HCT116 (cell line): ENCODE results near the gene DNAJC28.

Experiments used
- EZH2phosphoT487 ChIP-seq: fragments of 200-600 bp; IDR thresholded peaks from 2 replicates; pipeline ENCODE4 v1.6.1; 2018; ENCODE audit warnings: antibody characterized with exemption, borderline replicate concordance
- POLR2A ChIP-seq: IDR thresholded peaks from 2 replicates; pipeline ENCODE4 v1.7.0; 2011; ENCODE audit warnings: borderline replicate concordance; ENCODE audit not compliant: insufficient read depth, insufficient read length; ENCODE audit errors: extremely low read depth
- SP1 ChIP-seq: IDR thresholded peaks from 2 replicates; pipeline ENCODE4 v1.6.1; 2012; ENCODE audit warnings: low read depth
- TF ChIP-seq, protein P1 (sequence below), 3 experiments: fragments of 200-600 bp in 1 of 3; sonication (generic) in 1 of 3; IDR thresholded peaks in 2 of 3; conservative IDR thresholded peaks in 1 of 3; 2 replicates each; pipeline ENCODE4 v1.5.1; 2012 to 2017; ENCODE audit warnings: low read depth in 2 of 3, low read length in 2 of 3, antibody characterized with exemption in 1 of 3, borderline replicate concordance in 1 of 3, control low read depth in 1 of 3, mild to moderate bottlenecking in 1 of 3, mixed read lengths in 1 of 3, mixed run types in 1 of 3, moderate library complexity in 1 of 3; ENCODE audit not compliant: insufficient read depth in 1 of 3

DNA sequence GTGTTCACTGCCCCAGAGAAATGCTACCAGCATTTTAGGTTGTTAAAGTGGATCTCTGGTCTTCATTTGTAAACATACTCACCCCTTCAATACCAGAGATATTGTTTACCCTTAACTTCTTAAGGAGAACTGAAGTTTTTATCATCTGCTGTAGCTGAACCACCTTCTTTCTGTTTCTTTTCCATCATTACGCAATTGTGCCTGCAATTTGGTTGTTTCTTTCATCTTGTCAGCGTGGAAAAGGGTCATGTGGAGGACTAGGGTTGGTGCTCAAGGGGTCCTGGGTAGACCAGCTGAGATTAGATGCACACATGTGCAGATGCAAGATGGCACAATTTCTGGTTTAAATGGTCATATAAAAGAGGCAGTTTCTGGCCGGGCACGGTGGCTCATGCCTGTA is 27.4 kb upstream of the DNAJC28 start:
- TF ChIP-seq, protein P1, sequence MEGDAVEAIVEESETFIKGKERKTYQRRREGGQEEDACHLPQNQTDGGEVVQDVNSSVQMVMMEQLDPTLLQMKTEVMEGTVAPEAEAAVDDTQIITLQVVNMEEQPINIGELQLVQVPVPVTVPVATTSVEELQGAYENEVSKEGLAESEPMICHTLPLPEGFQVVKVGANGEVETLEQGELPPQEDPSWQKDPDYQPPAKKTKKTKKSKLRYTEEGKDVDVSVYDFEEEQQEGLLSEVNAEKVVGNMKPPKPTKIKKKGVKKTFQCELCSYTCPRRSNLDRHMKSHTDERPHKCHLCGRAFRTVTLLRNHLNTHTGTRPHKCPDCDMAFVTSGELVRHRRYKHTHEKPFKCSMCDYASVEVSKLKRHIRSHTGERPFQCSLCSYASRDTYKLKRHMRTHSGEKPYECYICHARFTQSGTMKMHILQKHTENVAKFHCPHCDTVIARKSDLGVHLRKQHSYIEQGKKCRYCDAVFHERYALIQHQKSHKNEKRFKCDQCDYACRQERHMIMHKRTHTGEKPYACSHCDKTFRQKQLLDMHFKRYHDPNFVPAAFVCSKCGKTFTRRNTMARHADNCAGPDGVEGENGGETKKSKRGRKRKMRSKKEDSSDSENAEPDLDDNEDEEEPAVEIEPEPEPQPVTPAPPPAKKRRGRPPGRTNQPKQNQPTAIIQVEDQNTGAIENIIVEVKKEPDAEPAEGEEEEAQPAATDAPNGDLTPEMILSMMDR (IDR thresholded peaks at IDR 0.05 in 2 of 3, conservative IDR thresholded peaks at IDR 0.05 in 1 of 3; ENCODE audit: borderline replicate concordance in 1 of 3, insufficient read depth in 1 of 3, low read depth in 2 of 3, low read length in 2 of 3), result no peak
- no peak for TF ChIP-seq EZH2phosphoT487
- TF ChIP-seq SP1, result no peak
- no peak for TF ChIP-seq POLR2A
